Upper lobe of left lung (tissue), 4 donors: ENCODE measurements around the gene TMEM198.

Source experiments
- CTCF ChIP-seq, 6 experiments: fragments of 450-650 bp in 4 of 6; fragments of 200-600 bp in 2 of 6; sonication (generic) in 2 of 6; IDR thresholded peaks; one replicate each; pipeline ENCODE4 v1.5.1; 2016 to 2019; ENCODE audit warnings: antibody characterized with exemption in 6 of 6
- POLR2AphosphoS5 ChIP-seq, 2 donors: sonication (generic); formaldehyde crosslinking; IDR thresholded peaks; one replicate each; pipeline ENCODE4 v1.5.1; 2017; ENCODE audit warnings: antibody characterized with exemption in 2 of 2

GRCh38 chr2:219565130-219566080 lies 21.6 kb downstream of the TMEM198 start:
- TF ChIP-seq POLR2AphosphoS5 (IDR thresholded peaks at IDR 0.05), result no peak
- TF ChIP-seq CTCF (IDR thresholded peaks at IDR 0.05), result no peak
